HG03354 (cell line): Measurements from ENCODE around the gene AQP4.

Experiments used
- ATAC-seq: cut with Tn5 transposase; IDR thresholded peaks from one replicate; pipeline ENCODE4 v1.9.1; 2021; ENCODE audit warnings: mild to moderate bottlenecking; ENCODE audit not compliant: unreplicated experiment, poor library complexity, severe bottlenecking

The AQP4 gene

DNA sequence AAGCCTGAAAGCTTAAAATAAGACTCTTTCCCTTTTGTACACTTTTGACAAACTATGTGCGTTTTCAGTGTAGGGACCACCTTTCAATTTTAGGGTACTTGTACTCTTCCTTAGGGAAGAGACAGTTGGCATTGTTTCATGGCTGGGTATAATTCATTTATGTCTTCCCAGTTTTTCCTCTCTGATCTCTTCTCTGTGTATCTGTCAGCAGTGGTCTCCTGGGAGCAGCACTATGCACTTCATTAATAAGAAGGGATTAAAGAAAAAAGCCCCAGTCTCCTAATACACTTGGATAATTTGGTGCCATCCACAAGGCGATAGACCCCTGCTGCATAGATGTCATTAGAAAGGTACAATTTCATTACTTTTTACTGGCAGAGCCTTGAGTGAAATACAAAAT lies 12.1 kb downstream of the AQP4 start:
- ATAC-seq: no peak

DNA sequence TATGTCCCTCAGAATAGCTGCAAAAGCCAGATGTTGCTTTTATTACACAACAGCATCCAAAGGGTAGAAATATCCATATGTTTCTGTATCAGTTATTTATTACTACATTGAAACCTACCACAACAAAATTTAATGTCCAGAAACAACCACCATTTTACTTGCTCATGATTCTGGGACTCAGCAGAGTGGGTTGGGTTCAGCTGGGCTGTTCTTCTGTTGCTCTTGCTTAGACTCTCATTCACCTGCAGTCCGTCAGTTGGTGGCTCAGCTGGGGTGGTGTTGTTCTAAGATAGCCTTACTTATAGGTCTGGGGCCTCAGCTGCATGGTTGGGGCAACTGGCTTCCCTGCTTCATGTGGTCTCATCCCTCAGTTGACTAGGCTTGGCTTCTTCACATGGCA lies 21.7 kb downstream of the AQP4 start:
- no peak for ATAC-seq

DNA sequence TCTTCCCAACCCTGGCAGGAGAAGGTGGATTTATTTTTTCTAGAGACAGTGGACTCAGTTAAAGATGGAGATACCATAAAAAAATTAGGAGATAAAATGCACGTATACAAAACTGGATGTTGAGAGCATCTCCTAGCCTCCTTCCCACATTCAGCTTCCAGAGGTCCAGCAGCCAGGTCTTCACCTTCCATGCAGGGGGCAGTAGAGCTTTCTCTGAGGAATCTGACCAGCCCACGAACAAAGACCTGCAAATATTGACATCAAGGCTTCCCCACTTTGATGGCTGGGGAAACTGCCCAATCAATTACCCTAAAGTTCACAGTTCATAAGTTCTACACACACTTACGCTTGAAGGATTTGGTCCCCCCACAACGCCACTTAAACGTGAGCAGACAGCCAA lies 24.5 kb downstream of the AQP4 start:
- no peak for ATAC-seq

DNA sequence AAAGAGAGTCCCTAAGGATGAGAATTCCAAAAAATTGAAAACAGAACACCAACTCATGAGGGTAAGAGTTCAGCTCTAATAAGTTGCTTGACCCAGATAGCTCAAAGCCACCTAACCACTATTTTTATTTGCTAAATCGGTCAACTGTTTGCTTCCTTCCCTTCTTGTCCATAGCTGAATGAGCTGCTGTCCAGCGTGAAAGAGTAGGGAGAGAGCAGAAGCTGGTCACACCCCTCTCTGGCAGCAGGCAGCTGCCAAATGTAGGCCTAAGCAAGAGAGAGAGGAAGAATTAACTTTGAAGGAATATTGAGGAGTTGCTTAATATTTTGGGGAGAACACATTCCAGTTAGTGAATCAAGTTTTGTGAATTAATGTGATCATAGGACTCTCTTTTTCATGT lies 25.9 kb downstream of the AQP4 start:
- ATAC-seq: no peak

DNA sequence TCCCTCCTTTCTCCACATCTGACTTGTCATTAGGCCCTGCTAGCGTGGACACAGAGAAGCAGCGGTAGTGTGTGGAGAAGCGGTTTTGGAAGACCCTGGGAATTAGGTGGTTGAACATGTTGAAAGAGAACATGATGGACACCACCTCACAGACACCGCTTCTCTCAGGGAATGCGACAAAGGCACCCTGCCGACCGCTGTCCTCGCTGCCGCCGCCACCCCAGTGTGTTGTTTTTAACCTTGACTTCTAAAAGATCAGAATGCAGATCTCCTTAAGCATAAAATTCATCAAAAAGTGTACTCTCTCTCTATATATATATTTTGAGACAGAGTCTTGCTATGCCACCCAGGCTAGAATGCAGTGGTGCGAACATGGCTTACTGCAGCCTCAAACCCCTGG lies 33.2 kb downstream of the AQP4 start:
- no peak for ATAC-seq

DNA sequence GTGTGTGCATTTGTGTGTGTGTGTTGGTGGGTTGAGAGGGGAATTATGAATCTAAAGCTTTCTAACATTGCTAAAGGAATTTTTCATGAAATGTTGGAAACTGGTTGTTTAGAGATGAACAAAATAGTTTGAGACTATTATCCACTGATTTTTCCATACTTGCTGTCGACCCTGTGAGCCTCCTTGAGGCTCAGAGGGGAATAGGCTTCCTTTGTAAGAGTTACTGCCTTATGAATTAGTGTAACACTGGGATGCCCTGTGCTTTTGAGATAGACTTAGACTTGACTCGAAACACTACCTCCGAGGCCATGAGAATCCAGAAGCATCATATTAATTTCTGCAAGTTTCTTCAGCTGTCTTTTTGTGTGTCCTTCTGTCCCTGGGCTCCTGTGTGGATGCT lies 37.9 kb downstream of the AQP4 start:
- ATAC-seq: no peak

DNA sequence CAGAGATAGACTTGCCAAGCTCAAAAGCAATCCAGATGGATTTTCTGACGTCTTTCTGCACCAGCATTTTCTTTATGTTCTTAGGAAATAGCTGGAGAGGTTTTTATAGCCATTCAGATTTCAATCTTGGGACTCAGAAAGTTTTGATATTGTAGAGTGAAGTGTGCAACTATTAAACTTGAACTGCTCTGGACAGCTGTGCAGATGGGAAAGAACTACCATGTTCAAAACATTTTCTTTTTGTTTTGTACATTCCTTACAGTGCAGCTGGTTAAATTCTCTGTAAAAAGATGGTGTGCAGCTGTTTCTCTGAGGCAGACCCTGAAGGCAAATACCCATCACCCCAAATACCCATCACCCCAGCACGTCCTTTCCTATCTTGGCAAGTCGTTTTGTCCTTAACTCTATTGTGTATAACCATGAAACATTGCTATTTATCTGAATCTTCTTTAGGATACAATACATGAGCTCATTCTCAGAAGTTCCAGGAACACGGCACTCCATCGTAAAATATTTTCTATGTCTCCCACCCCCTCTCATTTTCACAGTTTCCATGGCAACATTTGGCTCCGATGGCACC lies 38.8 kb downstream of the AQP4 start:
- no peak for ATAC-seq

DNA sequence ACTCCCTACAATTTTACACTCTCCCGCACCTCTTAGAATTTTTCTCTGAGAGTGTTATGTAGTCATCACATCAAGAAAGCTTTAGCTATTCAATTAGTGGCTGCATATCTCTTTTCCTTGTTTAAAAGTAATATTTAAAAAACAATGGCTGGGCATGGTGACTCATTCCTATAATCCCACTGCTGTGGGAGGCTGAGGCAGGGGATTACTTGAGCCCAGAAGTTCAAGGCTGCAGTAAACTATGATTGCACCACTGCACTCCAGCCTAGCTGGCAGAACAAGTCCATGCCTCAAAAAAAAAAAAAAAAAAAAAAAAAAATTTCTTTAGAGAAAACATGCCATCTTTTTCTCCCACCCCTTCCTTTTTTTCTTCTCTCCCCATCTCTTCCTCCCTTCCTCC lies 44.3 kb downstream of the AQP4 start:
- ATAC-seq: no peak

DNA sequence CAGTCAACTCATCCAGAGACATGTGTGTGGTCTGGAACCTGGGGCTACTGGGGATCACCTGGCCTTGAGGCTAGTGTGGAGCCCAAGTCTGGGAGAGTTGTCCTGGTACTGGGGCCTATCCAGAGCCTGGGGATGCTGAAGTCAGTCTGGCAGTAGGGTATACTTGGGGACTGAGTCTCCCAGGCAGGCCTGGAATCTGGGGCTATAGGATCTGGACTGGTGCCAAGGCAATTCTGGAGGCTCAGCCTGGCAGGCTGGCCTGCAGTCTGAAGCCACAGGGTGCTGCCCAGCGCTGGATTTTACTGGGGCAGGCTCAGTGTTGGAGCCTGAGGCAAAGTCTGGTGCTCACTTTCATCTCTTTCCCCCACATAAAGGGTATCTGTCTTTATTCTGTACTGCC lies 46.5 kb downstream of the AQP4 start:
- no peak for ATAC-seq

DNA sequence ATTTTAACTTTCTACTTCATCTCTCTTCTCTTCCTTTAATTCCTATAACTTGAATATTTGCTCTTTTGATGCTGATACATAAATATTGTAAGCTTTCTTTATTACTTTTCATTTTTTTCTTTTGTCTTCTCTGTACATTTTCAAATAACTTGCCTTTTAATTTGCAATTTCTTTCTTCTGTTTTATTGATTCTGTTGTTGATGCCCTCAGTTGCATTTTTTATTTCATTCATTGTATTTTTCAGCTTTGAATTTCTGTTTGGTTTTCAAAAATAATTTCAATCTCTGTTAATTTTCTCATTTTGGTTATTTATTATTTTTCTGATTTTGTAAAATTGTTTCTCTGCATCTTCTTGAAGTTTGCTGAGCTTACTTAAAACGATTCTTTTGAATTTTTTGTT lies 47.0 kb downstream of the AQP4 start:
- no peak for ATAC-seq

DNA sequence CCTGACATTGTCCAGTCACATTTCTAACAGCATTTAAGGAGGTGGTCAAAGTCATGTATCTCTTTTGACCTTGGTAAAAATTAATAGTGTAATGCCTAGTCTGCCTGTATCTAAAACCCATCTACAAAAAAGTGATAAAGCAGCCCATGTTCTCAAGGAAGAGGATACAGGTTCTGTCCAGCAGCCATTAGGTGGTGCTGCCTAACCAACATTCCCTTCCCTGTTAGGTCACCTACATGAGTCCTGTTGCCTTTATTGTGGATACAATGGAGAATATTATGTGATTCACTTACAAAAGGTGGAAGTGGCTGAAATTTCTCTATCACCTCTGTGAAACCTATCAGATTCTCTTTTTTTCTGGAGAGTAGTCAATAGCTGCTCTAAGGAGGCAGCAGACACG lies 52.5 kb downstream of the AQP4 start:
- ATAC-seq: no peak

DNA sequence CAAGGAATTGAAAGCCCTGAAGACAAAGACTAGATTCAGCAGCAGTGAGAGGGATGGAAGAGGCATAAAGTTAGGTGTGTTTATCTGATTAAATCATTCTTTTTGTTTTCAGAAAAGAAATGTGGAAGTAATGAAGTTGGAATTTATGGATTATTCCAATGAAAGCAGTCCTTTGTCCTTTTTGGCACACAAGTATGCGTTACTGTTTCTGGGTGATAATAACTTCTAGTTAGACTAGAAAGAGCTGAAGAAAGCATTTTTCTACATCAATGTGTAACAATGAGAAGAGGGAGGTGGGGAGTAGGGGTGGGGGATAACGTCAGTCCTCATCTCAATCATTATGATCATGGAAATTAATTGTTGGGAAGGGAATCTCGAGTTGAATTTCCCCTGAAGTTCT lies 53.0 kb downstream of the AQP4 start:
- no peak for ATAC-seq

DNA sequence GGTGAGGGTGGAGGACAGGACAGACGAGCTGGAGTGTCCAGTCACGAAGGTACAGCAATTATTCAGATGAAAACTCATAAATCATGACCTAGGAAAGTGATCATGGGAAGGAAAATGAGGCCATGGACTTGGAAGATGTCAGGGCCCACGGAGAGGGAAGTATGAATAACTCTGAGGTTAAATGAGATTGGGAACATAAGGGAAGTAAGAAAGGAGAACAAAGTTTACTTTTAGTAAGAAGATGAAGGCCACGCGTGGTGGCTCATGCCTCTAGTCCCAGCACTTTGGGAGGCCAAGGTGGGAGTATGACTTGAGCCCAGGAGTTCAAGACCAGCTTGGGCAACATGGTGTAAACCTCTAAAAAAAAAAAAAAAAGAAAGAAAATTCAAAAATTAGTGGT lies 56.2 kb downstream of the AQP4 start:
- ATAC-seq: no peak

DNA sequence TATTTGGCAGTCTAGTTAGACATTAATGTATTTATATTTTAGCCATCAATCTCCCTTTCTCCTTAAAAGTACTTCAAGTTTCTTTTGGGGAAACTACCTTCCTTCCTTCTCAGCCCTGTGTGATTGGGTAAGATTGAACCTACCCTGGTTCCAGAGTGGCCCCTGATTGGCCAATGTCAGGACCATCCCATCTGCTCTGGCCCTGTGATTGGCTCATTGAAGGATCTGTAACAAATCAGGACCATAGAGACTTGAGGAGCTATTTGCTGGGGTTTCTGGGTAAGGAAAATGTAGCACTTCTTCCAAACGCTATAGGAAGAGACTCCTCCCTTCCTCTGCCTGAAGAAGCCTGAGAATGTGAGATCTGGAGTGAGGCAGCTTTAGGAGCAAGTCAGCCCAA lies 59.3 kb downstream of the AQP4 start:
- no peak for ATAC-seq

DNA sequence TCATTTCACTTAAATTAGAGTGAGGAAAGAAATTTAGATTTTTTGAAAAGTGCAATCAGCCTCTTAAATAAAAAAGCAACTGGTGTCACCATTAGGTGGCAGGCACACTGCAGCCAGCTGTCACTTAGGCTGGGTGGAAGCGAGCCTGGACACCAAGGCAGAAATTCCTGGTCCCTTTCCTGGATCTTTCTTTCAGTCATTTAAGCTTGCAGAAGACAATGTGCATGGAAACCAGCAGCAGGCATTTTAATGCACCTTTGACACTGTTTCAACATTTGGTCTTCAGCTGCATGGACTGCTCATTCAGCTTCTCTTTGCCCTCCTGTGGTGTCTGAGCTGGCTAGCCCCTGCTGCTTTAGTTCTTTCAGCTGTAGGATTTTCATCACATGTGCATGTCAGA lies 61.0 kb downstream of the AQP4 start:
- no peak for ATAC-seq

DNA sequence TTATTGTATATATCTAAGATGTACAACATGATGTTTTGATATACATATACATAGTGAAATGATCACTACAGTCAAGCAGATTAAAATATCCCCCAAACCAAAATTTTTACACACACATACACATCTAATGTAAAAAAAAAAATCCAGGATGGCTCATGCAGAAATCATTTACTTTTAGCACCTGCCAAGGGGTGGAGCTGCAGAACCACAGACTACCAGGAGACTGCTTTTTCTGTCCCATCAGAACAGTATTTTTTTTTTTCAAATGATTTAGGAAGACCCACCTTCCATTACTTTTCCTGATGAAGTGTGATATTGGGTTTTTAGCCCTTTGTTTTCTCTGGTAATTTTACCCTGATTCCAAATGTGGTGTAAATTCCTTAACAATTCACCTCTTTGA lies 61.9 kb downstream of the AQP4 start:
- ATAC-seq: no peak

DNA sequence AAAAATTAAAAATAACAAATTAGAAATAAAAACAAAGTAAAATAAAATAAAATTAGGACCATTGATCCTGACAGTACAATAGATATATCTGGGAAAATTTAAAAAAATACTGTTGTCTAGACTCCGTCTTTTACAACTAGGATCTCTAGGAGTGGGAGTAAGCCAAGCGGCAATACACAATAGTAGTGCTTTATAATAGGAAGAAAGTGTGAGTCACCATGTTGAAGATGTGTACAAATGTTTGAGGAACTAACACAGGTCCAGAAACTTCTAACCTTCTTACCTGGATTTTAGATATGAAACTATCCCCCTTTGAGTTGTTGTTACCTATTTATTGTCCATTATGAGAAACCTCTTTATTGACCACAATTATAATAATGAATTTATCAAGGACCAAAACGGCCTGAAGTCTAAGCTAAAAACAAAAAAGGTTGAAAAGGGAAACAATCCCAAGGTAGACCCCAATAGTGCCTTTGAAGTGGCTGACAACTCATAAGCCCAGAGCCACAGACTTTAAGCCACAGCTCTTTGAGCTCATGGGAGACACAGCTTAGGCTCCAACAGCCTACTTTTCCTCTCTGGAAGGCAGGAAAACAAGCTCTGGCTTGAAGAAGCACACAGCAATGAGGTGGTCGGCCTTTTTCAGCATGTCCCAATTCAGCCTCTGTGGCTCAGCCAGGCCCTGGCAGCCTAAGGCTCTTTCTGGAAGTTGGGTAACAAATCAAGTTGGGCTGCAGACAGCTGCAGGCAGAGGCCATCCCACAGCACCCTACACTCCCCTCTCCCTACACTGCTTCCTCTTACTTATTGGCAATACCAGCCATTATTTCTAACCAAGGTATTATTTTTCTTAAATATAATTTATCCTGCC lies 62.9 kb downstream of the AQP4 start:
- ATAC-seq: no peak
